GM18508 (cell line): ENCODE measurements around the gene TMEM63C.

ENCODE experiments used
- ATAC-seq: cut with Tn5 transposase; IDR thresholded peaks from one replicate; pipeline ENCODE4 v1.9.1; 2021; ENCODE audit warnings: moderate number of reproducible peaks; ENCODE audit not compliant: insufficient read depth, unreplicated experiment

Gene TMEM63C

GRCh38 chr14:77248666-77249065 lies 67.1 kb downstream of the TMEM63C start:
- no peak for ATAC-seq

DNA sequence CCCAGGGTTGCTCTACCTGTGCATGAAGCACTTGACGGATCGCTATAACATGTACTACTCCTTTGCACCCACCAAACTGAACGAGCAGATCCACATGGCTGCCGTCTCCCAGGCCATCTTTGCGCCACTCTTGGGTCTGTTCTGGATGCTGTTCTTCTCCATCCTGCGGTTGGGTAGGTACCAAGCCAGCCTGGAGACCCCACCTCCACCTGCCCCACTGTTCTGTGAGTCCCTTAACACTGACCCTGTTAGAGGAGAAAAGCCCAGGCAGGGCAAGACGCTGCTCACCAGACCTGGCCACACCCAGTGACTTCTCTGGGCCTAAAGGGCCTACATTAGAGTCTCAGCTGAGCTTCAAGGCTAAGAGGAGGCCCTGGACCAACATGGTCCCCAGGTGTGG lies 67.7 kb downstream of the TMEM63C start:
- no peak for ATAC-seq

- no peak for ATAC-seq
These were observed 69.3 kb downstream of the TMEM63C start for GRCh38 chr14:77250927-77251326.

DNA sequence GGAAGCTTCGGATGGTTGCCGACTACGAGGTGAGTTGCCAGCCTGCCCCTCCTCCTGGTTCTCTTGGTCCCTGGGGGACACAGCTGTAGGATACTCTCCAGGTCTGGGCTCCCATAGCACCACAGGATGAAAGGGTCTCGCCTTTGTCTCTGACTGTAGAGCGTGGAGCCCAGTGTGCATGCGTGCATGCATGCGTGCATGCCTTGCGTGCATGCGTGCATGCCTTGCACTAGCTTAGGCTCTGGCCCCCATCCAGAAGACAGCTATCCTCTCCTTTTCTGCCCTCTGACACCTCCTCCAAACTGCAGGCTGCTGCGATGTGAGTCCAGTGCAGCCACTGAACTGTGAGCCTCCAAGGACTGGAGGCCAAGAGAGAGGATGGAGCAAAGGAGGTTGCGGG lies 70.3 kb downstream of the TMEM63C start:
- no peak for ATAC-seq

DNA sequence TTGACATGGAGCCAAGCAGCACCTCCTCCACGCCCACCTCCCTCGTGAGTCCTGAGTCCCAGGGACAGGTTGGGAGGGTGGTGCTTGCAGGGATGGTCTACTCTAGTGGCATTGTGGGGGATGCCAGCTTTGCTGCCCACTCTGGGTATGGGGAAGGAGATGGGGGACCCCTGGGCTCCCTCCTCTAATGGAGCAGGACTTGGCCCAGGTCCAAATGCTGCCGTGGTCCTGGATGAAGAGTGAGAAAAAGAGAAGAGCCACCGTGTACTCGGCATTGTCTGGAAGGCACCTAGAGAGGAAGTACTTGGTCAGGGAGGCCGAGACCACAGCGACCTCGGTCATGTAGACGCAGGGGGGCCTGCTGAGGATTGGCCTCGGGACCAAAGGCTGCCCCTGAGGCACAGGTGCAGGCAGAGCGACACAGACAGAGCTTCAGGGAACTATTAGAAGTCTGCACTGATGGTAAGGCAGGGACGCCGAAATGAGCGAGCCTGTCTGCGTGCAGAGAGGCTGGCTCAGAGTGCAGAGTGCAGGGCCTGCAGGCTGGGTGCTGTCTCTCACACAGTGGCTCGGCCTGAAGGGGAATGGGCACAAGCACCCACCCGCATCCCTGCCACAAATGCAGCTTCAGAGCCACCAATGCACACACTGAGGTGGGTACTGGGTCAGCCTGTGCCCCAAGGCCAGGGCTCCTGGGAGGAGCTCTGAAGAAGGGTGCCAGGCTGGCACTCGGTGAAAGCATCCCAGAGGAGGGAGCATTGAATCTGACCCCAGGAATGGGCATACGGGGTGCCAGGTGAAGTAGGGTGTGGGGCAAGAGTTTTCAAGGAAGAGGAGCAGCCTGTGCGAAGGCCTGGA lies 72.0 kb downstream of the TMEM63C start:
- ATAC-seq = no peak

GRCh38 chr14:77256694-77257093 lies 75.1 kb downstream of the TMEM63C start:
- no peak for ATAC-seq

- ATAC-seq = no peak
These were observed 76.1 kb downstream of the TMEM63C start for GRCh38 chr14:77257700-77258099.

GRCh38 chr14:77258566-77258965 lies 77.0 kb downstream of the TMEM63C start:
- ATAC-seq = no peak

DNA sequence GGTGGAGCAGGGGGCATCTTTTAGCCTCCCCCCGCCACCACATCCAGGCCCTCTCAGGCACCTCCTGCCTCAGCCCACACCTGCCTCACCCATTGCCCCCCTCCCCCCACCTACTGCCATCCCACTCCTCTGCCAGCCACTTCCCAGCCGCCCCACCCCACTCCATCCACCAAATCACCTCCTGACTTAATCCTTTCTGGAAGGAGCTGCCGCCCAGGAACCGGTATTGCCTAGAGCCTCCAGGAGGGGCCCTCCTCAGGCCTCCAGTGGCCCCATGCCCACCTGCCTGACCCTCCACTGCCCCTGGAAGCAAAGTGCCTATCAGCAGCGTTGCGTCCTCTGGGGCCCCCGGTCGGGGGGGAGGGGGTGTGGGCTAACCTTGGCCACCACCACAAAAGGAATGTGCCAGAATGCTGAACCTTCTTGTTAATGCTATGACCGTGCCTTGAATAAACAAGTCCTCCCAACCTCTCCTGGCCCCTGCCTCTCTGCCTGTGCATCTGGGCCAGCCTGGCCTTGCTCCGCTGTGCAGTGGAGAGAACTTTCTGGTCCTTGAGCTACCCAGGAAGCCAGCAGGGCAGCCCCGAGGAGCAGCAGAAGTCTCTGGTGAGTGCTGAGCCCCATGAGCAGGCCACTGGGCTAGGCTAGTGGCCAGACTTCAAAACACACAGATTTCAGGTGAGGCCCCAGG lies 77.6 kb downstream of the TMEM63C start:
- no peak for ATAC-seq

- ATAC-seq = no peak
These were observed 78.6 kb downstream of the TMEM63C start for GRCh38 chr14:77260199-77260598.

DNA sequence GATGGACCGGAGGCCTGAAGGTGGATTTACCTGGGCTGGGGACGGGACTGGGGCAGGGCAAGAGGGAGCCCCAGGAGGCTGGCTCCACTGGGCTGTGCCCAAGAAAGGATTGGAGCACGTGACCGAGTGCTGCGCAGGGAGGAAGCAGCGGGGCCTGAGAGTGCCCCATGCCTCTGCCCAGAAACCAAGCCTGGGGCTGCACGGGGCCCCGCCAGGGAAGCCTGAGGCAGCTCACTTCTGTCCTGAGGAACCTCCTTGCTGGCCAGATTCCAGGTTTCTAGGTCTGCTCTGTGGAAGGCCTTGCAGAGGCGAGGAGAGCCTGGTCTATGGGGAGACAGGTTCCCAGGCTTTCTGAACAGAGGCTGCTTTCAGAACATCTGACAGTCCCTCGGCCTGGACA lies 79.0 kb downstream of the TMEM63C start:
- no peak for ATAC-seq

GRCh38 chr14:77264466-77265186 lies 83.0 kb downstream of the TMEM63C start:
- no peak for ATAC-seq

DNA sequence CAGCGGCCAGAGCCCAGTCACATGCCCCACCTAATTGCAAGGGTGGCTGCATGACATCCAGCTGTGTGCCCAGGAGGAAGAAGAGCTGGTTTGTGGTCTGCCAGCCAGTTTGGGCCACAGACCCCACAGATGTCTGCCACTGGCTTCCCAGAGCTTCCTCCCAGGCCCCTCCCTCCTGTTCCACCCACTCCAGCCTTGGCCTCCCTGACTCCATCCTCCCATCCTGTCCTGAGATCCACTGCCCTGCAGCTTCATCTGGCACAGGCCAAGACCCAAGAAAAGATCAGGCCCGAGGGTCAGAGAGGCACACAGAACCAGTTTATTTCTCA lies 83.6 kb downstream of the TMEM63C start:
- no peak for ATAC-seq

- ATAC-seq = no peak
These were observed 84.2 kb downstream of the TMEM63C start for GRCh38 chr14:77265561-77266335.

DNA sequence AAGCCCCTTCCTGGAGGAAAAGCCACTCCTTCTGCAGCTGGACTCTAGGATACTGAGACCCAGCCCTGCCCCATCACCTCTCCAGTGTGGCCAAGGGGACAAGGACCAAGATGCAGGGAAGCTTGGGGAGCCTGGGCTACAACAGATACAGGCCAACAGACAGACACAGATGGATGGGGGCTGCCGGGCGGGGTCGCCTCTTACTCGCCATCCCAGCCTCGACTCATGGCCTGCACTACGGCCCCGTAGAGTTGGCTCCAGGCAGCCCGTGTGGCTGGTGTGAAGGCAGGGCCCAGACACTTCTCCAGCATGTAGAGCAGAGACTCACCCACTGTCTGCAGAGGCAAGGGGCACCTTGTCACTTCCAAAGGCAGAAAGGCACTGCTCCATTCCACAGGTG lies 84.7 kb downstream of the TMEM63C start:
- no peak for ATAC-seq

DNA sequence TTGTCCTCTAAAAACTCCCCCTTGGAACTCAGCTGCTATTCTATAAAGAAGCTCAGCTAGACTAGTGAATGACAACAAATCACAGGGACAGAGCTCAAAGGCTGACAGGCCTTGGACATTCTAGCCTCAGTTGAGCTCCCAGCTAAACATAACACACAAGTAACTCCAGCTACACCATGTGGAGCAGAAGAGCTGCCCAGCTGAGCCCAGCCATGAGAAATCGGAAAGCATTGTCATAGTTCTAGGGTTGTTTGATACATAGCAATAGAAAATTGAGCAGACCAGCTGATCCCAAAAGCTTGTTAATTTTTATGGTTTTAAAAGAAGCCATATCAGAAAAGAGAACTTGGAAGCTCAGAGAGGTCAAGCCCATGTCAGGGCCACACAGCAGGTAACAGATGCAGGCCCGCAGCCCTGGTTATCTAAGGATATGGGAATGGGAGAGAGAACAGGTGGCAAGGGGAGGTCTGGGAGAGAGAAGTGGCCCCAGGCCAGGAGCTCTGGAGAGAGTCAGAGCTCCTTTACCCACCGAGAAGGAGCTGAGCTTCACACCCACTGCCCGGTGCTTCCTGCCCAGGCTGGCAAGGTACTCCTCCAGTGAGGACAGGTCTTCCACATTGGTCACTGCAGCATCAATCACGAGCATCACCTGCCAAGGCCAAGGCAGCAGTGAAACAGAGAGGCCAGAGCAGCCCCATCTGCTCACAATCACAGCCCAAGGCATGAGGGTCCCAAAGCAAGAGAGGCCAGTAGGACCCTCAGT lies 86.5 kb downstream of the TMEM63C start:
- ATAC-seq = no peak

DNA sequence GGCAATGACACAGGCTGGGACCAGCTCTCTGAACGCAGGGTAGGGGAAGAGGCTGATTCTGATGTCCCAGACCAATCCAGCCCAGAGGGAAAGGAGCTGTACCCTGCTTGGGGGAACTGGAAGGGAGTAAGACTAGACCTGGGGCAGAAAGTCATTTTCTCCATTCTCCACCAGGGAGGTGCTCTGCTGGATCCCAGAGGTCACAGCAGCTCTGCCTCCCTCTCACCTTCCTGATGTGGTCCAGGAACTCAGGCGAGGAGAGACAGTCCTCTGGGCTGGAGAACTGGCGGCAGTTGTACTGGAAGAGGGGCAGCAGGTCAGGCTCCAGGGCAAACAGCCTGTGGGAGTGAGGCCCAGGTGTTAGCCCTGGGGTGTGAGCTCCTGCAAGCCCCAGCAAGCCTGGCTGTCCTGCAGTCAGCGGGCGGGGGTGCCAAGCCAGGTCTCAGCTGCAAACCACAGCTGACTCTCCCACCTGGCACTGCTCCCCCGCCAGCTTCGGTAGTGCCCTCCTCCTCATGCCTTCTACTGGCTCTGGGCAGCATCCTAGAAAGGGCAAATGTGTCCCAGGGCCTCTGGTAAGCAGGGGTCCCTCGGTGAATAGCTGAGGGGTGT lies 87.5 kb downstream of the TMEM63C start:
- ATAC-seq = no peak

GRCh38 chr14:77270361-77271112 lies 88.9 kb downstream of the TMEM63C start:
- no peak for ATAC-seq
